H1 (cell line): ENCODE measurements around the gene PI16. TPM values are rescaled to one million over a fixed set of nuclear protein-coding genes. Genes with fewer than 3 reads are reported as not detected.

Experiments
- CTCF ChIA-PET: fragments of 300-600 bp; sonication (Branson Sonifier 250); formaldehyde crosslinking; loops from one replicate; lab custom pipeline; 2021; ENCODE audit not compliant: partially characterized antibody; lab: Charles Lee
- POLR2A ChIA-PET: fragments of 300-600 bp; sonication (Branson Sonifier 250); formaldehyde crosslinking; loops from one replicate; lab custom pipeline; 2021; ENCODE audit warnings: inconsistent platforms; ENCODE audit not compliant: partially characterized antibody; lab: Charles Lee
- DNase-seq, 2 experiments: peaks; one replicate each; pipeline versions ENCODE4 v3.0.0 to v3.0.0-alpha.2; 2010 to 2022; ENCODE audit warnings: low spot score in 2 of 2, low read depth in 1 of 2, mixed read lengths in 1 of 2
- FAIRE-seq: peaks from 2 replicates; lab custom pipeline; 2011; peaks lifted over from hg19 to GRCh38; lab: Jason Lieb, UNC
- H2AFZ ChIP-seq: 2 replicates; pipeline ENCODE4 v1.8.1; 2012; ENCODE audit warnings: low read length, inconsistent platforms
- H2AK5ac ChIP-seq: 2 replicates; pipeline ENCODE4 v1.6.1; 2013; ENCODE audit warnings: low read depth, low read length
- H2BK120ac ChIP-seq: replicated peaks from 2 replicates; pipeline ENCODE3; 2013; ENCODE audit warnings: low read depth, low read length, inconsistent platforms
- H2BK12ac ChIP-seq: 2 replicates; pipeline ENCODE4 v1.6.1; 2013; ENCODE audit warnings: low read depth, low read length
- H2BK15ac ChIP-seq: 2 replicates; pipeline ENCODE4 v1.6.1; 2013; ENCODE audit warnings: low read length
- H2BK20ac ChIP-seq: 2 replicates; pipeline ENCODE4 v1.6.1; 2013; ENCODE audit warnings: low read length
- H2BK5ac ChIP-seq: 2 replicates; pipeline ENCODE4 v1.6.1; 2013; ENCODE audit warnings: low read depth, low read length
- H3K14ac ChIP-seq: 2 replicates; pipeline ENCODE4 v1.6.1; 2013; ENCODE audit warnings: inconsistent platforms; ENCODE audit not compliant: insufficient read length
- H3K18ac ChIP-seq: 2 replicates; pipeline ENCODE4 v1.6.1; 2013; ENCODE audit warnings: low read length; ENCODE audit errors: extremely low read depth
- H3K23ac ChIP-seq: 2 replicates; pipeline ENCODE4 v1.6.1; 2013; ENCODE audit warnings: inconsistent platforms; ENCODE audit not compliant: insufficient read length
- H3K23me2 ChIP-seq: 2 replicates; pipeline ENCODE4 v1.6.1; 2013; ENCODE audit warnings: low read depth, low read length
- H3K27ac ChIP-seq: 2 replicates; pipeline ENCODE4 v1.6.1; 2011; ENCODE audit warnings: low read depth, low read length, inconsistent platforms
- H3K27me3 ChIP-seq, 4 experiments: replicated peaks in 1 of 4; 1 replicate in 1 of 4; 2 replicates in 3 of 4; pipeline versions ENCODE4 v1.6.1 to v1.8.1; 2011 to 2013; ENCODE audit warnings: low read length in 3 of 4, mild to moderate bottlenecking in 3 of 4, inconsistent platforms in 2 of 4, mixed read lengths in 2 of 4, moderate library complexity in 1 of 4; ENCODE audit not compliant: control insufficient read depth in 3 of 4, insufficient read depth in 3 of 4; ENCODE audit errors: extremely low read depth in 1 of 4
- H3K36me3 ChIP-seq, 4 experiments: 2 replicates each; pipeline versions ENCODE4 v1.6.1 to v1.8.1; 2011 to 2013; ENCODE audit warnings: mild to moderate bottlenecking in 4 of 4, low read length in 3 of 4, moderate library complexity in 2 of 4, control low read depth in 1 of 4, inconsistent platforms in 1 of 4; ENCODE audit not compliant: insufficient read depth in 4 of 4, control insufficient read depth in 2 of 4
- H3K4ac ChIP-seq: replicated peaks from 2 replicates; pipeline ENCODE3; 2013; ENCODE audit warnings: low read length, low read depth, mixed read lengths, inconsistent platforms; ENCODE audit not compliant: insufficient read length
- H3K4me1 ChIP-seq, 4 experiments: replicated peaks in 1 of 4; 1 replicate in 1 of 4; 2 replicates in 3 of 4; pipeline versions ENCODE4 v1.6.1 to v1.8.1; 2011 to 2013; ENCODE audit warnings: low read length in 3 of 4, inconsistent platforms in 2 of 4, mixed read lengths in 1 of 4; ENCODE audit not compliant: insufficient read depth in 4 of 4, control insufficient read depth in 3 of 4
- H3K4me2 ChIP-seq, 2 experiments: 2 replicates each; pipeline versions ENCODE4 v1.6.1 to v1.8.1; 2011 to 2013; ENCODE audit warnings: low read depth in 2 of 2, low read length in 2 of 2, control low read depth in 1 of 2, inconsistent platforms in 1 of 2, mild to moderate bottlenecking in 1 of 2; ENCODE audit not compliant: insufficient read depth in 1 of 2
- H3K4me3 ChIP-seq, 4 experiments: fragments of 200-600, 300-600 bp in 1 of 4; sonication (generic), shearing (Covaris generic), sonication (Bioruptor Twin) in 1 of 4; 2 replicates each; pipeline versions ENCODE4 v1.5.1 to v1.8.1; 2011 to 2016; ENCODE audit warnings: low read length in 4 of 4, low read depth in 3 of 4, control low read depth in 2 of 4, inconsistent platforms in 2 of 4, mild to moderate bottlenecking in 2 of 4, mixed read lengths in 1 of 4, moderate library complexity in 1 of 4; ENCODE audit not compliant: insufficient read depth in 2 of 4; ENCODE audit errors: extremely low read depth in 1 of 4
- H3K56ac ChIP-seq: replicated peaks from 2 replicates; pipeline ENCODE3; 2013; ENCODE audit warnings: low read depth, mild to moderate bottlenecking, mixed read lengths, low read length, inconsistent platforms; ENCODE audit not compliant: insufficient read length
- H3K79me1 ChIP-seq: 2 replicates; pipeline ENCODE4 v1.6.1; 2013; ENCODE audit warnings: low read depth, low read length, control low read depth
- H3K79me2 ChIP-seq, 2 experiments: 2 replicates each; pipeline versions ENCODE4 v1.6.1 to v1.8.1; 2012 to 2013; ENCODE audit warnings: low read length in 2 of 2, mild to moderate bottlenecking in 2 of 2, inconsistent platforms in 1 of 2; ENCODE audit not compliant: insufficient read depth in 2 of 2, control insufficient read depth in 1 of 2
- H3K9ac ChIP-seq, 4 experiments: replicated peaks in 1 of 4; 1 replicate in 1 of 4; 2 replicates in 3 of 4; pipeline versions ENCODE4 v1.6.1 to v1.8.1; 2011 to 2013; ENCODE audit warnings: low read depth in 3 of 4, low read length in 3 of 4, control low read depth in 2 of 4, mild to moderate bottlenecking in 2 of 4, moderate library complexity in 2 of 4, inconsistent platforms in 1 of 4; ENCODE audit errors: extremely low read depth in 1 of 4
- H3K9me3 ChIP-seq, 2 experiments: 2 replicates each; pipeline versions ENCODE4 v1.6.1 to v1.8.1; 2012 to 2013; ENCODE audit warnings: mild to moderate bottlenecking in 2 of 2, moderate library complexity in 2 of 2, control low read depth in 1 of 2, inconsistent platforms in 1 of 2, low read depth in 1 of 2, low read length in 1 of 2, mixed read lengths in 1 of 2; ENCODE audit not compliant: insufficient read depth in 2 of 2
- H4K20me1 ChIP-seq, 2 experiments: replicated peaks in 1 of 2; 2 replicates each; pipeline versions ENCODE3 to v1.8.1; 2011 to 2013; ENCODE audit warnings: inconsistent platforms in 2 of 2, low read length in 2 of 2, mild to moderate bottlenecking in 1 of 2; ENCODE audit not compliant: insufficient read depth in 2 of 2, control insufficient read depth in 1 of 2
- H4K5ac ChIP-seq: 2 replicates; pipeline ENCODE4 v1.6.1; 2013; ENCODE audit warnings: low read length, low read depth, mixed read lengths, inconsistent platforms; ENCODE audit not compliant: insufficient read length
- H4K8ac ChIP-seq: 2 replicates; pipeline ENCODE4 v1.8.0; 2013; ENCODE audit warnings: mild to moderate bottlenecking, moderate library complexity, low read length, inconsistent platforms; ENCODE audit not compliant: insufficient read depth; ENCODE audit errors: extremely low read depth
- H4K91ac ChIP-seq: replicated peaks from 2 replicates; pipeline ENCODE3; 2013; ENCODE audit warnings: low read length, mixed read lengths, inconsistent platforms; ENCODE audit not compliant: insufficient read length
- BRCA1 ChIP-seq: IDR thresholded peaks from 2 replicates; pipeline ENCODE4 v1.6.1; 2012; ENCODE audit warnings: low read depth, low read length, improper control_type of control experiment
- CBX5 ChIP-seq: fragments of 300-800, 300-1000 bp; sonication (generic); IDR thresholded peaks from 2 replicates; pipeline ENCODE4 v1.7.1; 2016; ENCODE audit warnings: antibody characterized with exemption, low read length, low read depth
- FOSL1 ChIP-seq: IDR thresholded peaks from 2 replicates; pipeline ENCODE4 v1.6.1; 2011; ENCODE audit warnings: mild to moderate bottlenecking, low read depth, low read length, moderate library complexity; ENCODE audit not compliant: insufficient read depth
- JUN ChIP-seq: IDR thresholded peaks from 2 replicates; pipeline ENCODE4 v1.6.1; 2011; ENCODE audit warnings: low read depth, mild to moderate bottlenecking, improper control_type of control experiment, low read length
- NRF1 ChIP-seq: IDR thresholded peaks from 2 replicates; pipeline ENCODE4 v1.6.1; 2011; ENCODE audit warnings: mild to moderate bottlenecking, low read depth, low read length, improper control_type of control experiment
- SIRT6 ChIP-seq: IDR thresholded peaks from one replicate; pipeline ENCODE4 v1.7.1; 2012; ENCODE audit warnings: low read length, inconsistent platforms
- SP1 ChIP-seq: IDR thresholded peaks from 2 replicates; pipeline ENCODE4 v1.6.1; 2011; ENCODE audit warnings: low read depth, low read length
- TCF12 ChIP-seq: IDR thresholded peaks from 2 replicates; pipeline ENCODE4 v1.6.1; 2011; ENCODE audit warnings: low read depth, mild to moderate bottlenecking, low read length
- YY1 ChIP-seq: IDR thresholded peaks from 2 replicates; pipeline ENCODE4 v1.6.1; 2011; ENCODE audit warnings: low read depth, mild to moderate bottlenecking, low read length
- ZNF274 ChIP-seq: IDR thresholded peaks from 2 replicates; pipeline ENCODE4 v1.7.0; 2012; ENCODE audit warnings: low read length, borderline replicate concordance; ENCODE audit errors: extremely low read depth
- WGBS, 2 experiments: shearing (Covaris generic) in 1 of 2; methylation state at CpG; one replicate each; pipeline versions ENCODE4 v1.1.6 to v1.1.7; 2013 to 2015; ENCODE audit warnings: low lambda C conversion rate in 2 of 2, mixed read lengths in 2 of 2, inconsistent platforms in 1 of 2, low coverage in 1 of 2, missing lambda C conversion rate in 1 of 2; ENCODE audit not compliant: insufficient replicate concordance in 2 of 2, insufficient coverage in 1 of 2, insufficient read length in 1 of 2; ENCODE audit errors: extremely low coverage in 1 of 2, missing lambda C conversion rate in 1 of 2; 5-methylcytosine and 5-hydroxymethylcytosine counted together
- polyA plus RNA-seq, 7 experiments: library from polyadenylated mRNA; depleted of rRNA in 3 of 7; stranded (reverse) in 5 of 7; unstranded in 2 of 7; fragments of >200 nt in 5 of 7; fragments of 200-250 nt in 2 of 7; gene quantifications; 1 replicate in 5 of 7; 2 replicates in 1 of 7; 4 replicates in 1 of 7; pipeline versions ENCODE4 v1.2.1 to v1.2.3, GENCODE V29; 2011 to 2013; ENCODE audit warnings: missing spikeins in 2 of 7, mixed read lengths in 2 of 7
- total RNA-seq: library from RNA; stranded (reverse); fragmentation: NEBNext Ultra II Directional; extraction: Animal tissue kit (Norgen Biotek cat#: 25700); gene quantifications from 2 replicates; pipeline ENCODE4 v1.2.1, GENCODE V29; 2021

PI16 gene
- total and polyA plus RNA-seq, 2 of the 8 experiments (the other 6 are each of a cell fraction or from before 2014, with no cell fraction given), result 0.05 TPM; not detected in 1

DNA sequence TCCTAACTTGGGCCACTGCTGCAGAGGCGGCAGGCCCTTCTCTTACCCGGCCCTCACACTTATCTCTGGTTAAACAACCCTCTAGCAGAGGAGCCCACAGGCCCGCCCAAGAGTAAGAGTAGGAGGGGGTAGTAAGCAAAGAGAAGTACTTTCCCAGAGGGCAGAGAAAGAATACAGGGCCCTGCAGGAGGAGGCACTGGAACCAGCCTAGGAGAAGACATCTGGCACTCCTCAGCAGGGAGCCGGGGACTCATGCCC is 21.4 kb downstream of the PI16 start:
- DNase-seq, result no peak
- Histone ChIP-seq H2BK15ac (no peak overlapping the region), H3K23me2 (no peaks in the 10 kb centered on the region), H3K18ac (no peak overlapping the region), H3K27me3 (no peaks in the 10 kb centered on the region), H3K23ac (no peak overlapping the region), H3K79me1 (peaks cover 2% of the 10 kb centered on the region; the same call in 1 of the 2 replicates), H3K56ac (no peak overlapping the region), H3K4me1 (peaks cover 0 to 4% (median 3%) of the 10 kb centered on the region in 4 experiments; a peak in 4 of 7 replicates), H3K79me2 (peaks cover 0 to 30% of the 10 kb centered on the region in 2 experiments; a peak in 2 of 4 replicates), H4K8ac (no peak overlapping the region), H3K9ac (no peak overlapping the region), H3K4me2 (no peak overlapping the region), H2AK5ac (no peak overlapping the region), H2BK12ac (no peak overlapping the region), H4K5ac (no peak overlapping the region), H3K14ac (no peak overlapping the region)
- CTCF ChIA-PET, result interaction anchor here (0.6 to 14.9 kb wide), 7 partner anchors 10 to 233 kb away, joined by 3 to 237 read pairs (median 6); partner anchors contain the start of gene PI16
- POLR2A ChIA-PET, result interaction anchor here (1.3 kb wide), 1 partner anchor 10 kb away, joined by 5 read pairs; the partner anchor contains the start of gene MTCH1
- no peak for TF ChIP-seq SP1
- no peak for TF ChIP-seq JUN
- no peak for TF ChIP-seq BRCA1
- TF ChIP-seq CBX5, result no peak
- no peak for TF ChIP-seq FOSL1
- TF ChIP-seq YY1, result no peak
- TF ChIP-seq NRF1, result no peak
- TF ChIP-seq ZNF274, result no peak
- TF ChIP-seq SIRT6, result no peak
- no peak for TF ChIP-seq TCF12
- TF ChIP-seq, all 59 proteins: peak for 0
- H3K4ac ChIP-seq, result no peak overlapping the region
- H2AFZ ChIP-seq, result no peak overlapping the region
- no peak for FAIRE-seq
- H3K27ac ChIP-seq, result no peak overlapping the region
- peaks cover 46 to 77% (median 67%) of the 10 kb centered on the region in 4 experiments for H3K36me3 ChIP-seq
- 91% methylated on average over 4 of the region's 4 CpGs; no CpG with 5 or more reads in 1 of the 2 experiments for WGBS, 2 experiments
- H4K91ac ChIP-seq, result no peak overlapping the region
- H3K9me3 ChIP-seq, result no peaks in the 10 kb centered on the region
- H3K4me3 ChIP-seq, result no peak overlapping the region
- no peak overlapping the region for H2BK120ac ChIP-seq
- peaks cover 20 to 27% of the 10 kb centered on the region in 2 experiments for H4K20me1 ChIP-seq
- no peak overlapping the region for H2BK5ac ChIP-seq
- H2BK20ac ChIP-seq, result no peak overlapping the region
